D721Med (cell line): ENCODE data around the gene OXSR1.

ENCODE experiments used
- DNase-seq: peaks from one replicate; pipeline ENCODE4 v3.0.0; 2011; ENCODE audit warnings: low spot score; ENCODE audit not compliant: insufficient read length
- FAIRE-seq: peaks from 2 replicates; lab custom pipeline; 2011; peaks lifted over from hg19 to GRCh38; lab: Jason Lieb, UNC
- TF ChIP-seq, protein P1 (sequence below): IDR thresholded peaks from 2 replicates; pipeline ENCODE4 v1.5.1; 2012; ENCODE audit warnings: mild to moderate bottlenecking, control low read depth; ENCODE audit not compliant: insufficient read depth; ENCODE audit errors: missing control alignments

The OXSR1 gene

DNA sequence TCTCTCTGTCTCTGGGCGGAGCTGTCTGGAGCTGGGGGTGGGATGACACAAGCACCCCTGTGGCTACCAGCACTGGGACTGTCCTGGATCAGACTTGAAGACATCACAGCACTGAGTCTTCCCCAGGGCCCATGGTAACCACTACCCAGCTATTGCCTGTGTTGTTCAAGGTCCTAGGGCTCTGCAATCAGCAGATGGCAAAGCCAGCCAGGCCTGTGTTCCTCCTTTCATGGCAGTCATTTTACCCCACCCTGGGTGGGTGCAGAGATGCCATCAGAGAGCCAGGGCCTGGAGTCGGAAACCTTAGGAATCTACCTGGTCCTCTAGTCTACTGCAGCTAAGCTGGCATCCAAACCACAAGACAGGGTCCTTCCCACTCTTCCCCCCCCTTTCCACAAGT is 38.4 kb downstream of the OXSR1 start:
- no peak for DNase-seq
- FAIRE-seq = no peak
- TF ChIP-seq, protein P1, sequence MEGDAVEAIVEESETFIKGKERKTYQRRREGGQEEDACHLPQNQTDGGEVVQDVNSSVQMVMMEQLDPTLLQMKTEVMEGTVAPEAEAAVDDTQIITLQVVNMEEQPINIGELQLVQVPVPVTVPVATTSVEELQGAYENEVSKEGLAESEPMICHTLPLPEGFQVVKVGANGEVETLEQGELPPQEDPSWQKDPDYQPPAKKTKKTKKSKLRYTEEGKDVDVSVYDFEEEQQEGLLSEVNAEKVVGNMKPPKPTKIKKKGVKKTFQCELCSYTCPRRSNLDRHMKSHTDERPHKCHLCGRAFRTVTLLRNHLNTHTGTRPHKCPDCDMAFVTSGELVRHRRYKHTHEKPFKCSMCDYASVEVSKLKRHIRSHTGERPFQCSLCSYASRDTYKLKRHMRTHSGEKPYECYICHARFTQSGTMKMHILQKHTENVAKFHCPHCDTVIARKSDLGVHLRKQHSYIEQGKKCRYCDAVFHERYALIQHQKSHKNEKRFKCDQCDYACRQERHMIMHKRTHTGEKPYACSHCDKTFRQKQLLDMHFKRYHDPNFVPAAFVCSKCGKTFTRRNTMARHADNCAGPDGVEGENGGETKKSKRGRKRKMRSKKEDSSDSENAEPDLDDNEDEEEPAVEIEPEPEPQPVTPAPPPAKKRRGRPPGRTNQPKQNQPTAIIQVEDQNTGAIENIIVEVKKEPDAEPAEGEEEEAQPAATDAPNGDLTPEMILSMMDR = no peak

DNA sequence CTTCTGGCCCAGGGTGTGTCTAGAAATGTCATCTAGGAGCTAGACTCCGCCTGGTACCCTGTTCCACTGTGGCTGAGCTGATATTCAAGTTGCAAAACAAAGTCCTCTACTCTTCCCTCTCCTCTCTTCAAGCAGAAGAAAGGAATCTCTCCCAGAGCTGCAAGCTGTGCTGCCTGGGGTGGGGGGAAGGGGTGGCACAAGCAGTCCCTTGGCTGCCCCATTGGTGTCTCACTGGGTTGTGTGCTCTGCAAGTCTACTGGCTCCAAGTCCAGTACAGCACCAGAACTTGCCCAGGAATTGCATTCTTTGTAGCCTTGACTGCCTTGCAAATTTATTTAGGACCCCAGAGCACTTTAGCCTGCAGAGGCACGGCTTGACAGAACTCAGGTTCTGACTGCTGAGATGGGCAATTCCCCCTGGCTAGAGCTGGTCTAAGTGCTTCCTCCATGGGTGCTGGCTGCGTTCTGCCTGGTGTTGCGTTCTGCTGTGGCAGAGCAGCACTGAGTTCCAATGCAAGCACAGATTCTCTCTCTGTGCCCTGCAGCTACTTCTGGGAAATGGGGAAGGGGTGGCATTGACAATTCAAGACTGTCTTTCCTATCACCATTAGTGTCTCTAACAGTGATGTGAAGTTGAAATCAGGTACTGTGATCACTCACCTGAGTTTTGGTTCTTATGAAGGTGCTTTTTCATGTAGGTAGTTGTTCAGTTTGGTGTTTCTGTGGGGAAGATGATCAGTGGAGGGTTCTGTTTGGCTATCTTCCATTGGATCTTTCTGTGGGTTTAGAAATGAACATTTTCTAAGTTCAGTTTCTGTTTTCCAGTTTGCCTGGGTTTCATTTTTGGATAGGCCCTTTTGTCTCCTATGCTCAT is 39.5 kb downstream of the OXSR1 start:
- DNase-seq = no peak
- TF ChIP-seq, protein P1 = no peak
- no peak for FAIRE-seq

DNA sequence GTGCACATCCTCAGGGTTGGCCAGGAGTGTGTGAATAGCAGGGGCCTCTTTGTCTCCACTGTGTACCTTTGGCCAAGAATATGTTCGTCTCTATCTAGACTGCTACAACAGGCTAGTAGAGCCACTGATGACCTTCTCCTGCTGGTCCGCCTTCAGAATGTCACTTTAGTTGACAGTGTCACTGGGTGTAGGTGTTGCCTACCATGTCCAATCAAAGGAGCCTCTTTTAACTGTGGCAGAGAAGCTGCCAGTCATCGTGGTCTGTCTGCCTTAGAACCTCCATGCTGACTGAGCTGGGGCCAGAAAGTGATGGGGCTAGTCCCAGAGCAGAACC is 40.1 kb downstream of the OXSR1 start:
- TF ChIP-seq, protein P1 = no peak
- FAIRE-seq (no peak), DNase-seq (no peak)

DNA sequence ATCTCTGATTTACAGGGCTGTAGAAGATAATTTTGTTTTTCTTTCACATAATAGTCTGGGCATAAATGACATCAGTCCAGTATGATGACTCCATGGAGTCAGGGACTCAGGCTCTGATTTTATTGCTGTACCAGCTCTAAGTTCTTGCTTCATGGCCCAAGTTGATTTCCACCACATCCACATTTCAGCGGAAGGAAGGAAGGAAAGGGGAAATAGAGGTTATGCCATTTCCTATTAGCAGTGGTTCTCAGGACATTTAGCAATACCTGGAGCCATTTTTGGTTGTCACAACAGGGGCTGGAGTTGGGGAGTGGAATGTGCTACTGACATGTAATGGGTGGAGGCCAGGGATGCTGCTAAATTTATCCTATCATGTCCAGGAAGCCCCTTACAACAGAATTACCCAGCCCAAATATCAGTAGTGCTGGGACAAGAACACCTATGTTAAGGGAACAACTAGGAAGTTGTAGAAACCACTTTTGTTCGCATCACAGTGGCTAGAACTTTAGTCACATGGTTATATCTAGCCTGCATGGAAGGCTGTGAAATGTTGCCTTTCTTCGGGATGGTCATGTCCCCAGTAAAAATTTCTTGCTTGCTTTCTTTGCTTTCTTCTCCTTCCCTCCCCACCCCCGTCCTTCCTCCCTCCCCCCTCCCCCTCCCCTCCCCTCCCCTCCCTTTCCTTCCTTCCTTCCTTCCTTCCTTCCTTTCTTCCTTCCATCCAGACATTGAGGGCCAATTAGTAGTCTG is 42.1 kb downstream of the OXSR1 start:
- FAIRE-seq = no peak
- TF ChIP-seq, protein P1 = no peak
- DNase-seq = no peak

DNA sequence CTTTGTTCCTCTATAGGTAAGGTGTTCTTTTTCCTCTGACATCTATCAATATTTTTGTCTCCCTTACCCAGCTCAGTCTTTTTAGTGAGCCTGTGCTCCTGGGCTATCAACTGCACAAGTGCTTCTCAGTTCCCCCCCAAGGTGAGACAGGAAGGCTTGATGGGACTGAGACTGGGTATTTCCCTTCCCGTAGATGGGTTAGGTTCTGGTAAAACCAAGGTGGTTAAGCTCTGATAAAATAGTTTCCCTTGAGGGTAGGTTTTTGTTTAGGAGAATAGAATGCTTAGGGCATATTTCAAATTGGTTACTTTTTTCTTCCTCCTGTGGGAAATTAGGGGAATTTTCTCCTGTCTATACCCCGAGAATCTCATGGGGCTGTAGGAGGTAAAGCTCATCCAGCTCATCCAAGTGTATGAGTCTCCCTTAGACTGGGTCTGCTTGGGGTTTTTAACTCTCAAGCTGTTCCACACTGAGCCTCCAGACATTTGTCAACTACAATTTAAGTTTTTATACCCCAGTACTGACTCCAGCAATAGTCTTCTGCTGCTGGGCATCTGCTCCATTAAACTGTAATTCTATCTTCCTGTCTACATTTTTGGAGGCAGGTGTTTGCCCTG is 44.9 kb downstream of the OXSR1 start:
- no peak for DNase-seq
- FAIRE-seq = no peak
- TF ChIP-seq, protein P1 = no peak

DNA sequence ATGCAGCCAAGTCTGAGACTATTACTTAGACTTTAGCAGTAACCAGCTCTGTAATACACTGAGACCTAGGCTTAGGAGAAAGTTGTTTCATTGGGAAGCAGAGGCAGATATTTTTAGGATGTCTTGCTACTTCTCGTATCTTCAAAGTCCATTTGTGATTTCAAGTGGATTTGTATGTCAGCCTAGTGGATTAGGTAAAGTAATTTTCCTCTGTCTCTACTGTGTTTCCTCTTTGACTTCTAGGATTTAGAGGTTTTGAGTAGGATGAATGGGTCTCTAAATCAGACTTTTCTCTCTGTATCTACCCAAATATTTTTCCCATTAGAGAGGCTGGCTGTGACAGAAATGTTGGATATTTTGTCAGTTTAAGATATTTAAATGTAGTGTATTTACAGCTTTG is 46.8 kb downstream of the OXSR1 start:
- DNase-seq = no peak
- no peak for FAIRE-seq
- TF ChIP-seq, protein P1 = no peak
